NCI-H460 (cell line): ENCODE measurements around the gene DUSP6. TPM values are rescaled to one million over a fixed set of nuclear protein-coding genes. Genes with fewer than 3 reads are reported as not detected.
A peak's percentile ranks its signal among the peaks of the same experiment; 100 is the strongest.
"Not testable (repeated sequence)": the region's sequence is repeated elsewhere in the genome, so short reads cannot be mapped to it uniquely, and the experiment has no call there.

ENCODE experiments used
- DNase-seq: peaks from one replicate; pipeline ENCODE4 v3.0.0-alpha.2; 2016; ENCODE audit warnings: low read depth; ENCODE audit errors: extremely low read depth
- total RNA-seq: library from RNA; depleted of rRNA; stranded (reverse); fragments of >200 nt; shearing (Covaris generic); gene quantifications from 2 replicates; pipeline ENCODE4 v1.2.3, GENCODE V29; 2014

Gene DUSP6
- total RNA-seq, 1 experiment from 2014 or later, result 172 TPM

- peak; percentile 66 for DNase-seq
These were observed 1.0 kb upstream of the DUSP6 start for GRCh38 chr12:89353188-89353822.

DNA sequence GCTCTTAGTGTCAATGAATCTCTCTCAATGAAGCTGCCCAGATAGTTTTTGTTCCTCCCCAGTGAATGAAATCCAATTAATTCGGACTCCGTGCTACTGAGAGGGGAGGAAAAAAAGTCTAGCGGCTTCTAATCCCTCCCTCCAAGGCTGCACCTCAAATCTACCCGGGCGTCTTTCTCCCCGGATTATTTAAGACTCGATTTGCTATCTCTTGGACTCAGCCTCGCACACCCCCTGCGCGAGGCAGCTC, 134 bp downstream of the DUSP6 start:
- DNase-seq, result no peak

- no peak for DNase-seq
These were observed 636 bp downstream of the DUSP6 start for GRCh38 chr12:89351489-89352241.

DNA sequence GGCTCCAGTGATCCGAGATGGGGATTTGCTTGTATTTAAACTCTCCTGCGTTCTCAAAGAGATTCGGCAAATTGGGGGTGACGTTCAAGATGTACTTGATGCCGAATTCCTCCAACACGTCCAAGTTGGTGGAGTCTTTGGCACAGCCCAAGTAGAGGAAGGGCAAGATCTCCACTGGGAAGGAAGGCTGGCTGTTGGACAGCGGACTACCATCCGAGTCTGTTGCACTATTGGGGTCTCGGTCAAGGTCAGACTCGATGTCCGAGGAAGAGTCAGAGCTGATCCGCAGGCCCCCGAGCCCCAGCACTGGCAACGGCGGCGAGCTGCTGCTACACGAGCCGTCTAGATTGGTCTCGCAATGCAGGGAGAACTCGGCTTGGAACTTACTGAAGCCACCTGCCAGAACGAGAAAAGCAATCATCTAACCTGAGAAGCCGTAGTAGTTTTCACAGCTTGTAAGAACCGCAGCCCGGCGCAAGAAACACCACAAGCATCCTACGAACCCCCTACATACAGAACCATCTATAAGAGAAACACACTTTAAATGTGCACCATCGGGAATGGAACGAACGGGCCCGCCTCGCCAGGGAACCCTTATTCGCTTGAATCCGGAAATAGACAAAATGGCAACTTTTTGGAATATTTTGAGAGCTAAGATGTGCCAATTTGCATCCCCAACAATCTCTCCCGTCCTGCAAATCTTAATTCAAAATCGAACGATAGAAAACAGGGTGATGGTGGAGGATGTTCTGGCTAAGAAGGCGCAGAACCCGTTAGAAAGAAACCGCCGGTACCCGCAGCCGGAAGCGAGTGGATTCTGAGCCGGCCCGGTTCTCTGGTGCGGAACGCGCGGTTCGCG, 1.4 kb downstream of the DUSP6 start:
- no peak for DNase-seq

- DNase-seq, result no peak
These were observed 2.1 kb downstream of the DUSP6 start for GRCh38 chr12:89350260-89350629.

GRCh38 chr12:89349814-89350213, 2.5 kb downstream of the DUSP6 start:
- DNase-seq, result no peak

DNA sequence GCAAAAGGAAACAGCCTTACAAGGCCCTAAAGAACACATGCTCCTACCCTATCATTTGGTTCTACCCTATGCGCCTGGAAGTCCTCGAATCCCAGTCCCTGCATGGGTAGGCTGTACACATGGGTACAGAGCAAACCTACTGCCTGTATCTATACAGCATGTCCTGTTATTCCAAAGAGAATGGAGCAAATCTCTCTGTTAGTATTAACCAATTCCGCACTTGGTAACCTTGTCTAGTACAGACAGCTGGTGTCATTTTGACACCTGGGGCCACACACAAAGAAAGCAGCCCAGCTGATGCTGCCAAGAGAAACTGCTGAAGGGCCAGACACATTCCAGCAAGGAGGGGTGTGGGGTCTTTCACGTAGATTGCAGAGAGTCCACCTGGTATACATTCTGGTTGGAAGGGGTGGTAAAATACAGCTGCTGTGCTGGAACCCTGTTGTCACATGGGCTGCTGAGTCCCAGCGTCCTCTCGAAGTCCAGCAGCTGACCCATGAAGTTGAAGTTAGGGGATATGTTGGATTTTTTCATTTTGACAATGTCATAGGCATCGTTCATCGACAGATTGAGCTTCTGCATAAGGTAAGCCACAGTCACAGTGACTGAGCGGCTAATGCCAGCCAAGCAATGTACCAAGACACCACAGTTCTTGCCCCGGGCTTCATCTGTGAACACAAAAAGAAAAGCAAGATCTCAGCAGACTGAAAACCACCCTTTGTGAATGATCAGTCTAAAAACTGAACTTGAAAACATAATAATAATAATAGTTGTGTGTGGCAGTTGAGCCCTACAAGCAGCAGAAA, 3.2 kb downstream of the DUSP6 start:
- no peak for DNase-seq

DNA sequence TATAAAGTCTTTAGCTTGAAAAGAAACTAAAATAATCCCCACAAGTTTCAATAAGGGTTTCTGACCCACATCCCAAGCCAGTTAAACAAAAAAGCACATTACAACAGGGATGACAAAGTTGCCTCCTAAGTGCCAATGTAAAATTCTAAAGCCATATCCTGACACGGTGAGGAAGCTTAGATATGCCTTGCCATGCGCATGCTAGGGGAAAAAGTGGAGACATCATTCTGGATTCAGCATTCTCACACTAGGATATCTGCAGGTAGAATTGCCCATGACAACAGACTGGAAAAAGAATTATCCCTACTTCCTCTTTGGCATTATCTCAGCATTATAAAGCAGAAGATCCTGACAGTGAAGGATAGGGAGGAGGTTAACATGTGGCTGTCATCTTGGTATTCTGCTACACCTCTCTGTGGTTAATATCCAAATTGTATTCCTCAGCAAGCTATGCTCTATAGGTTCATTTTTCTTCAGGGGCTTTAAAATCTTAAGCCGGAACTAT, 4.9 kb downstream of the DUSP6 start:
- no peak for DNase-seq

GRCh38 chr12:89346741-89347324, 5.5 kb downstream of the DUSP6 start:
- DNase-seq, result no peak

- DNase-seq, result no peak
These were observed 6.2 kb downstream of the DUSP6 start for GRCh38 chr12:89345830-89346740.

- no peak for DNase-seq
These were observed 6.9 kb downstream of the DUSP6 start for GRCh38 chr12:89345376-89345775.

- DNase-seq, result no peak
These were observed 7.5 kb downstream of the DUSP6 start for GRCh38 chr12:89344862-89345202.

DNA sequence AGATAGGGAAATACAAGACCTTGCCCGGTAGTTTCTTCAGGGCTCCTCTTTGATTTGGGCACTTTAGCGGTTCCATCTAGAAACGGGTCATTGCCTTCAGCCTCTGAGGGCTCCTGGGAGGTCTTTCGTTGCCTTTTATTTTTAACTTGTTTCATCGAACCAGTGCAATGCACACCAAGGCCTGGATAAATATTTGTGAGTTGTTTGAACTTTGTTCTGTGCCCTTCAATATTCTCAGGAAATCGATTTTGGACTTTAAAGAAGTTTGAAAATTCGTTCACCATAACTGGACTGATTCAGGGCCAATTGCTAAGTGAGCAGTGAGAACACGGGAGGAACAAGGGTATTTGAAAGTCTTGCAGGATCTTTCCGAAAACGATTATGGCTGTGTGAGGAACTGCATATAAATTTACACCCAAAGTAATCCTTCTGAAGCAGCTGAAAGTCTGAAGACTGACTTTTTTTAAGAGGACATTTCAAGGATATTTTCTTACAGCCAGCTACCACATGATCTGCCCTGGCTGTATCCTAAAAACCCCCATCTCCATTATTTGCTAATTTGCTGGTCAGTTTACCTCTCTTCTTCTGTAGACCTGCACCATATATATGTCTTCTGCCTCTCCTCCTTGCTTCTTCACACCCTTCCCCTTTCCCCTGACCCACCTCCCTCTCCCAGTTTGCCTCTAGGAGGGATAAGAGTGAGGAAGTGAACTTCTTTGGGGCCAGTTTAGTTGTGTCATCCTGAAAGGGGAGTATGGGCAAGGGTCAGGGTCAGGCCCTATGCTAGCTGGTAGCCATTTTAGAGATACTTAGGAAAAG, 8.0 kb downstream of the DUSP6 start:
- no peak for DNase-seq

DNA sequence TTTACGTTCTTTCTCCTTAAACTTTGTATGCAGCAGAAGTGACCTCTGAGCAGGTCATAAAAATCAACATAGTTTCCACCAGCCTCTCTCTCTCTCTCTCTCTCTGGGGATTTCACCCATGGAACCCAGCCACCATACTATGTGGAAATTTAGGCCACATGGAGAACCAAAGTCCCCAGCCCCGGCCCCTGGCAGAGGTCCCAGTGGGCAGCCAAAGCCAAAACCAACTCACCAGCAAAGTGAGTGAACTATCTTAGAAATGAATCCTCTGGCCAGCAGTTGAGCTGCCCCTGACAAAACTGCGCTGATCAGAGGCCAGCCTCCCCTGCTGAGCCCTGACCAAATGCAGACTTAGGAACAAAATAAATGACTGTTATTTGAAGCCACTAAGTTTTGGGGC, 9.2 kb downstream of the DUSP6 start:
- DNase-seq, result no peak

DNA sequence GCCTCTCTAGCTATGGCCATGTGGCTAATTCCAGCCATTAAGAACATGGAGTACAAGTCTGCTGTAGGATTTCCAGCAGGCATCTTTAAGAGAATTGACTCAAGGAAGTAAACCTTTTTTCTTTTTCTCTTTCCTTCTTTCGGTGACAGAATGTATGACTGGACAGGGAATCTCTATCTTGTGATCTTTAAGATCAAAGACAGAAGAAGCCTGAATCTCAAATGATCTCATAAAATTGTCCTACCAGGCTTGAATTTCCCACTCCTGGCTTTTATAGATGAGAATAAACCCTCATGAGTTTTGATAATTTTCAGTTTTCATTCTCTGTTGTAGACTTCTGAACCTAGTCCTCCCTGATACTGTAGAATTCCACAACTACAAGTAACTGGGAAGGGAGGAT, 11.4 kb downstream of the DUSP6 start:
- no peak for DNase-seq

- no peak for DNase-seq
These were observed 12.8 kb downstream of the DUSP6 start for GRCh38 chr12:89339526-89339925.

GRCh38 chr12:89337136-89337535, 15.2 kb downstream of the DUSP6 start:
- not testable (repeated sequence) for DNase-seq

DNA sequence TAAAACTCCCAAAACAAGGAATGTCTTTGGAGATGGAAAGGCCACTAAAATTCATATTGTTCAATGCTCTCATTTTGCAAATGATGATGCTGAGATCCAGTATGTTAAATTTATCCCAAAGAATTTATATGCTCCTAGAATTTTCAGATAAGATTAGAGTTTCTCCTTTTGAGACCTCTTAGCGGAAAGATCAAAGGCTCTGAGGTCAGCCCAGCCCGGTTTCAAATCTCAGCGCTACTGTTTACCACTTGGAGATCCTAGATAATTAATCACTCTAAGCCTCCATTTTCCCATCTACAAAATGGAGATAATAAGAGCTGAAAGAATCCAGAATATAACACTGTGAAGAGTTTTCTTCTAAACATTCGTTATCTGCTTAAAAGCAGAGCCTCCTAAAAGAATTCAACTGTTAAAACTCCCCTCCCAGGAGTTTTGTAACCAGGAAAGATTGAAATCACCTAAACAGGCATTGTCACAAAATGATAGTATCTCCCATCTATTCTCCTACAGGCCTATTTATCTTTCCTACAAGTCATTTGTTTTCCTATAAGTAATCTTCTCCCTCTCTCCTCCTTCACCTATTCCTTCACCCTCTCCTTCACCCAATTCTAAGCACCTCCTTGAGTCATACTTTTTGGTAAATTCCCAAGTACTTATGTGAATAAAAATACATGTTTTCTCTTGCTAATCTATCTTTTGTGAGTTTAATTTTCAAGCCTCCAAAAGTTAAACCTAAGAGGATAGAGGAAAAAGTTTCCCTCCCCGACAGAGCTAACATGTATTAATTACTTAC, 16.7 kb downstream of the DUSP6 start:
- no peak for DNase-seq
